GM12878 (cell line): ENCODE data around the gene PLXND1. TPM values are rescaled to one million over a fixed set of nuclear protein-coding genes. Genes with fewer than 3 reads are reported as not detected.

ENCODE experiments used
- ATAC-seq: fragments of 200-7000 bp; cut with Tn5 transposase; 3 replicates; pipeline ENCODE4 v1.9.1; 2020; ENCODE audit warnings: mild to moderate bottlenecking, moderate library complexity
- BruUV-seq: library from RNA; stranded (reverse); fragments of 400-500 nt; replicated peaks from 2 replicates; lab custom pipeline; 2021; lab: Mats Ljungman, UMichigan
- CTCF ChIA-PET: fragments of 300-600 bp; sonication (Branson Sonifier 250); formaldehyde crosslinking; extraction: SDS; loops from one replicate; lab custom pipeline; 2021; ENCODE audit warnings: inconsistent platforms; lab: Yijun Ruan, JAX
- POLR2A ChIA-PET: fragments of 350-600 bp; formaldehyde crosslinking; extraction: SDS; loops from one replicate; lab custom pipeline; 2021; ENCODE audit warnings: inconsistent platforms; lab: Charles Lee
- RAD21 ChIA-PET: fragments of 300-600 bp; sonication (Branson Sonifier 250); formaldehyde crosslinking; loops from one replicate; lab custom pipeline; 2023; ENCODE audit warnings: antibody characterized with exemption; ENCODE audit not compliant: unreplicated experiment; lab: Charles Lee
- SMC1A ChIA-PET: fragments of 300-600 bp; sonication (Branson Sonifier 250); formaldehyde crosslinking; loops from one replicate; lab custom pipeline; 2023; ENCODE audit not compliant: unreplicated experiment, uncharacterized antibody; lab: Charles Lee
- DNase-seq: peaks from one replicate; pipeline ENCODE4 v3.0.0-alpha.2; 2011; ENCODE audit warnings: low read depth, low spot score
- FAIRE-seq: peaks from 3 replicates; lab custom pipeline; 2011; peaks lifted over from hg19 to GRCh38; lab: Jason Lieb, UNC
- H2AFZ ChIP-seq: 2 replicates; pipeline ENCODE4 v1.6.0; 2011; ENCODE audit warnings: low read depth, low read length, control low read depth; ENCODE audit not compliant: control insufficient read depth
- H3K27ac ChIP-seq: 2 replicates; pipeline ENCODE4 v1.5.1; 2011; ENCODE audit warnings: control low read depth; ENCODE audit not compliant: control insufficient read depth, insufficient read depth
- H3K27me3 ChIP-seq, 2 experiments: replicated peaks in 1 of 2; 2 replicates each; pipeline versions ENCODE4 v1.6.0 to v1.6.1; 2011; ENCODE audit warnings: low read length in 1 of 2; ENCODE audit not compliant: control insufficient read depth in 2 of 2, insufficient read depth in 2 of 2
- H3K36me3 ChIP-seq, 2 experiments: 2 replicates each; pipeline ENCODE4 v1.5.1; 2011; ENCODE audit warnings: low read length in 1 of 2; ENCODE audit not compliant: control insufficient read depth in 2 of 2, insufficient read depth in 2 of 2
- H3K4me1 ChIP-seq: 2 replicates; pipeline ENCODE4 v1.6.1; 2011; ENCODE audit warnings: mild to moderate bottlenecking, low read length, moderate library complexity, mixed read lengths; ENCODE audit not compliant: control insufficient read depth, insufficient read depth
- H3K4me2 ChIP-seq: 2 replicates; pipeline ENCODE4 v1.6.0; 2011; ENCODE audit warnings: control low read depth; ENCODE audit not compliant: control insufficient read depth, insufficient read depth
- H3K4me3 ChIP-seq: fragments of 200-600 bp; sonication (generic); 2 replicates; pipeline ENCODE4 v1.5.1; 2016
- H3K79me2 ChIP-seq: 2 replicates; pipeline ENCODE4 v1.6.0; 2011; ENCODE audit warnings: low read length; ENCODE audit not compliant: control insufficient read depth, insufficient read depth
- H3K9ac ChIP-seq: 2 replicates; pipeline ENCODE4 v1.8.0; 2011; ENCODE audit warnings: low read length, control low read depth, mixed read lengths; ENCODE audit not compliant: control insufficient read depth, insufficient read depth
- H3K9me3 ChIP-seq: replicated peaks from 3 replicates; pipeline ENCODE4 v1.5.1; 2011; ENCODE audit warnings: mild to moderate bottlenecking, low read length; ENCODE audit not compliant: control insufficient read depth, insufficient read depth
- H4K20me1 ChIP-seq: 2 replicates; pipeline ENCODE4 v1.6.0; 2011; ENCODE audit not compliant: control insufficient read depth, insufficient read depth
- BCL3 ChIP-seq: IDR thresholded peaks from 2 replicates; pipeline ENCODE4 v1.6.1; 2011; ENCODE audit warnings: borderline replicate concordance, low read depth, mild to moderate bottlenecking, moderate library complexity, low read length; ENCODE audit not compliant: insufficient read depth, poor library complexity, severe bottlenecking
- BRCA1 ChIP-seq: IDR thresholded peaks from 2 replicates; pipeline ENCODE4 v1.6.1; 2011; ENCODE audit warnings: low read depth, low read length, improper control_type of control experiment
- E2F8 ChIP-seq: fragments of 450-650 bp; IDR thresholded peaks from 2 replicates; pipeline ENCODE4 v1.6.1; 2018; ENCODE audit warnings: mild to moderate bottlenecking, low read depth, moderate library complexity; ENCODE audit not compliant: partially characterized antibody
- ESRRA ChIP-seq: IDR thresholded peaks from 2 replicates; pipeline ENCODE4 v1.6.1; 2012; ENCODE audit warnings: mild to moderate bottlenecking, low read length, improper control_type of control experiment
- FOS ChIP-seq: IDR thresholded peaks from 3 replicates; pipeline ENCODE4 v1.6.1; 2011; ENCODE audit warnings: borderline replicate concordance; ENCODE audit not compliant: insufficient read length; ENCODE audit errors: extremely low read depth
- FOXM1 ChIP-seq: IDR thresholded peaks from 2 replicates; pipeline ENCODE4 v1.6.1; 2012; ENCODE audit warnings: low read depth, mild to moderate bottlenecking, inconsistent platforms, low read length, moderate library complexity
- HDAC6 ChIP-seq: fragments of 200-600 bp; sonication (generic); IDR thresholded peaks from one replicate; pipeline ENCODE4 v1.8.0; 2017; ENCODE audit warnings: antibody characterized with exemption; ENCODE audit not compliant: unreplicated experiment
- JUND ChIP-seq: IDR thresholded peaks from 2 replicates; pipeline ENCODE4 v1.6.1; 2012; ENCODE audit warnings: low read depth, mild to moderate bottlenecking, low read length, improper control_type of control experiment, moderate library complexity
- MTA2 ChIP-seq: fragments of 450-650 bp; IDR thresholded peaks from 2 replicates; pipeline ENCODE4 v1.6.1; 2016; ENCODE audit warnings: low read depth, mild to moderate bottlenecking, moderate library complexity
- NFYA ChIP-seq: IDR thresholded peaks from 2 replicates; pipeline ENCODE4 v1.6.1; 2011; ENCODE audit warnings: low read depth, mild to moderate bottlenecking, low read length, improper control_type of control experiment, borderline replicate concordance
- SIN3A ChIP-seq: IDR thresholded peaks from 2 replicates; pipeline ENCODE4 v1.6.1; 2012; ENCODE audit warnings: low read depth, low read length, improper control_type of control experiment
- STAT3 ChIP-seq: IDR thresholded peaks from 2 replicates; pipeline ENCODE4 v1.6.1; 2011; ENCODE audit warnings: low read depth, low read length, improper control_type of control experiment
- TARDBP ChIP-seq: IDR thresholded peaks from 2 replicates; pipeline ENCODE4 v1.6.1; 2016; ENCODE audit warnings: borderline replicate concordance
- YBX1 ChIP-seq: fragments of 450-650 bp; IDR thresholded peaks from 2 replicates; pipeline ENCODE4 v1.6.1; 2016; ENCODE audit warnings: antibody characterized with exemption
- ZNF687 ChIP-seq: fragments of 450-650 bp; IDR thresholded peaks from 2 replicates; pipeline ENCODE4 v1.6.1; 2017; ENCODE audit warnings: mild to moderate bottlenecking, moderate library complexity
- WGBS: methylation state at CpG from one replicate; pipeline ENCODE4 v1.1.6; 2016; ENCODE audit warnings: low lambda C conversion rate; ENCODE audit not compliant: insufficient replicate concordance, insufficient coverage; ENCODE audit errors: missing lambda C conversion rate; 5-methylcytosine and 5-hydroxymethylcytosine counted together
- in situ Hi-C: fragments of 300-500 bp; cut with MboI; formaldehyde crosslinking; loops from 9 replicates; pipeline ENCODE4 v1.14.3; 2018; ENCODE audit warnings: mixed read lengths
- intact Hi-C: fragments of 100-400 bp; cut with micrococcal nuclease; formaldehyde crosslinking; loops from one replicate; pipeline ENCODE4 v1.14.2; 2022; ENCODE audit not compliant: unreplicated experiment
- polyA plus RNA-seq, 11 experiments: library from polyadenylated mRNA; depleted of rRNA in 4 of 11; unstranded in 6 of 11; stranded (reverse) in 5 of 11; fragments of >200 nt; fragmentation: Nextera tagmentation in 4 of 11; fragmentation: Illumina TruSeq in 1 of 11; extraction: Ambion mirVana in 4 of 11; extraction: Trizol in 1 of 11; gene quantifications; 1 replicate in 1 of 11; 2 replicates in 10 of 11; pipeline versions ENCODE4 v1.2.1 to v1.2.3, GENCODE V29; 2011 to 2016; ENCODE audit warnings: inconsistent platforms in 2 of 11, missing spikeins in 2 of 11, low read depth in 1 of 11
- total RNA-seq, 4 experiments: library from RNA; depleted of rRNA in 3 of 4; stranded (reverse); fragments of >200 nt in 3 of 4; fragmentation: Illumina TruSeq in 1 of 4; extraction: Trizol in 1 of 4; gene quantifications; 2 replicates each; pipeline versions ENCODE4 v1.2.1 to v1.2.3, GENCODE V29; 2013 to 2021

Gene PLXND1
- total and polyA plus RNA-seq, 10 of the 15 experiments (the other 5 are each of a cell fraction or from before 2014, with no cell fraction given), result 0.01 to 2.3 (median 0.72) TPM; not detected in 7

- TF ChIP-seq JUND (no peak), TARDBP (no peak), YBX1 (no peak), ESRRA (no peak), NFYA (no peak), E2F8 (no peak), FOXM1 (no peak)
Observed at GRCh38 chr3:129532261-129532660, 74.2 kb downstream of the PLXND1 start (continued).

- BruUV-seq, result no TSS peak
- Histone ChIP-seq H3K9me3 (no peaks in the 10 kb centered on the region), H3K36me3 (no peaks in the 10 kb centered on the region), H3K4me1 (no peaks in the 10 kb centered on the region), H3K27ac (no peak overlapping the region), H4K20me1 (no peaks in the 10 kb centered on the region), H3K4me2 (no peak overlapping the region), H2AFZ (no peak overlapping the region), H3K4me3 (no peak overlapping the region), H3K9ac (no peak overlapping the region), H3K79me2 (no peaks in the 10 kb centered on the region), H3K27me3 (no peaks in the 10 kb centered on the region)
- POLR2A ChIA-PET, result interaction anchor here (0.5 kb wide), 1 partner anchor 82 kb away, joined by 6 read pairs; no protein-coding TSS in a partner anchor
- 44% methylated on average over 11 of the region's 11 CpGs for WGBS
- CTCF ChIA-PET, result no interaction called here
- SMC1A ChIA-PET, result no interaction called here
- ATAC-seq (no peak), FAIRE-seq (no peak), DNase-seq (no peak)
- in situ Hi-C loops (no loop called here), intact Hi-C loops (no loop called here)
- RAD21 ChIA-PET, result no interaction called here
- TF ChIP-seq SIN3A (no peak), BRCA1 (no peak), ZNF687 (no peak), STAT3 (no peak), FOS (no peak), BCL3 (no peak), MTA2 (no peak), HDAC6 (no peak)
Observed at GRCh38 chr3:129531699-129532098, 74.8 kb downstream of the PLXND1 start.
